Prostate gland (tissue), 2 donors: ENCODE measurements around the gene KCTD20.

Experiments used
- POLR2A ChIP-seq: fragments of 450-650 bp; IDR thresholded peaks from one replicate; pipeline ENCODE4 v1.6.1; 2016; ENCODE audit warnings: antibody characterized with exemption, mild to moderate bottlenecking
- POLR2AphosphoS5 ChIP-seq: sonication (generic); formaldehyde crosslinking; IDR thresholded peaks from one replicate; pipeline ENCODE4 v1.6.1; 2017; ENCODE audit warnings: antibody characterized with exemption
- TF ChIP-seq, protein P1 (sequence below), 4 experiments: fragments of 200-600 bp in 2 of 4; fragments of 450-650 bp in 2 of 4; sonication (generic) in 2 of 4; IDR thresholded peaks; 1 replicate in 3 of 4; 2 replicates in 1 of 4; pipeline ENCODE4 v1.5.1; 2016 to 2019; ENCODE audit warnings: antibody characterized with exemption in 4 of 4, mild to moderate bottlenecking in 2 of 4, moderate library complexity in 2 of 4

DNA sequence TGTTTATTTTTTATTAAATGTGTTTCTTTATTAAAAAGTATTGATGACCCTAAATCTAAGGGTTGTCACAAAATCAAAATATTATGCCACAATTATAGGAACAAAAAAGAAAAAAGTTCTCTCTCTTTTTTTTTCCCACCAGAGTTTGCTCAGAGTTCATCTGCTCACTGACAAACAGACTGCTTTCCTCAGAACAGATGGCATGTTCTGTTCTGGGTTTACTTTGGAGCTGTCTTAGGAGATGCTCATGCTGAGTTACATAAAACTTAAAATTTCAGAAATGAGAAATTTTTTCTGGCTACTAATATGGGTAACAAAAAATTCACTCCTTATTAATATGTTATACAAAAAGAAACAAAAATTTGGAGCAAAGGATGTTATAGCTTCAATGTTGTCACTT, 74.2 kb downstream of the KCTD20 start:
- TF ChIP-seq POLR2A (no peak), POLR2AphosphoS5 (no peak)
- TF ChIP-seq, protein P1, sequence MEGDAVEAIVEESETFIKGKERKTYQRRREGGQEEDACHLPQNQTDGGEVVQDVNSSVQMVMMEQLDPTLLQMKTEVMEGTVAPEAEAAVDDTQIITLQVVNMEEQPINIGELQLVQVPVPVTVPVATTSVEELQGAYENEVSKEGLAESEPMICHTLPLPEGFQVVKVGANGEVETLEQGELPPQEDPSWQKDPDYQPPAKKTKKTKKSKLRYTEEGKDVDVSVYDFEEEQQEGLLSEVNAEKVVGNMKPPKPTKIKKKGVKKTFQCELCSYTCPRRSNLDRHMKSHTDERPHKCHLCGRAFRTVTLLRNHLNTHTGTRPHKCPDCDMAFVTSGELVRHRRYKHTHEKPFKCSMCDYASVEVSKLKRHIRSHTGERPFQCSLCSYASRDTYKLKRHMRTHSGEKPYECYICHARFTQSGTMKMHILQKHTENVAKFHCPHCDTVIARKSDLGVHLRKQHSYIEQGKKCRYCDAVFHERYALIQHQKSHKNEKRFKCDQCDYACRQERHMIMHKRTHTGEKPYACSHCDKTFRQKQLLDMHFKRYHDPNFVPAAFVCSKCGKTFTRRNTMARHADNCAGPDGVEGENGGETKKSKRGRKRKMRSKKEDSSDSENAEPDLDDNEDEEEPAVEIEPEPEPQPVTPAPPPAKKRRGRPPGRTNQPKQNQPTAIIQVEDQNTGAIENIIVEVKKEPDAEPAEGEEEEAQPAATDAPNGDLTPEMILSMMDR (IDR thresholded peaks at IDR 0.05): no peak
